Cardiac septum (tissue), 1 donor: Measurements from ENCODE around the gene NUDT22. TPM values are rescaled to one million over a fixed set of nuclear protein-coding genes. Genes with fewer than 3 reads are reported as not detected.

Experiments
- DNase-seq: peaks from one replicate; pipeline ENCODE4 v3.0.0-alpha.2; 2020; ENCODE audit warnings: low spot score
- intact Hi-C: fragments of 100-400 bp; cut with DNase I; formaldehyde crosslinking; loops from one replicate; pipeline ENCODE4 v1.14.0; 2022
- total RNA-seq: library from RNA; stranded (reverse); fragmentation: NEBNext Ultra II Directional; extraction: Animal tissue kit (Norgen Biotek cat#: 25700); gene quantifications from one replicate; pipeline ENCODE4 v1.2.1, GENCODE V29; 2021
- donor health status: DM: no; HTN: no; CAD: no.

Gene NUDT22
- total RNA-seq, 1 donor from 2014 or later = 75.0 TPM

DNA sequence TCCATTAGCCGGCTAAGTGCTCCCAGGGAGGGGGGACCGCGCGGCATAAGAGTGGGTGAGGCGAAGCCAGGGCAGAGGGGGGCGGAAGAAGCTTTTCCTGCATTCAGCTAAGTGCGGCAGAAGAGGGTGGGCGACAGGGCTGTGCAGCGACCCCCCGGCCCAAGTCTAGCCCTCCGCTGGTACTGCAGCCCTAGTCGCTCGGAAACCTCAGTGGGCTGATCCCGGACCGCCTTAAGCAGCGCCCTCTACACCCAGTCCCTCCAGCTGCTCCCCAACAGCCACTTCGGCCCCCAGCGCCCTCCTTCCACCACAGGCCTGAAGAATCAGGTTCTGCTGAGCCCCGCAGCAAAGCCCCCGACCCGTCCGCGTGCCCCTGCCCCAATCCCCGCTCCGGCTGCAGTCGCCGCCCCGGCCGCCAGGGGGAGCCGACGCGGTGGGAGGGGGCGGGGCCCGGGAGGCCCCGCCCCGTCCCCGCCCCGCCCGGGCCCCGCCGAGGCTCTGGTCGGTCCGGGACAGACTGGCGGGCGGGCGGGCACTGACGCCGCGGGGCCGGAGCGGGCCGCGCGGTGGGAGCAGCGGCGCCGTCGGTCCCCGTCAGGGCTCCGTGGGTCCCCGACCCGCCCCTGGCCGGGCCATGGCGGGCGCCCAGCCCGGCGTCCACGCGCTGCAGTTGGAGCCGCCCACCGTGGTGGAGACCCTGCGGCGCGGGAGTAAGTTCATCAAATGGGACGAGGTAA, 25.1 kb downstream of the NUDT22 start, which contains the start of gene PLCB3:
TSS of gene PLCB3 (plus strand) at position 515 of the 737 bp plus-strand sequence. CDS start at position 635, 120 bp downstream.
- DNase-seq = no peak
- intact Hi-C loops = loop anchor here (5.0 kb wide), 1 partner anchor 51 kb away; the partner anchor contains the start of gene CATSPERZ

DNA sequence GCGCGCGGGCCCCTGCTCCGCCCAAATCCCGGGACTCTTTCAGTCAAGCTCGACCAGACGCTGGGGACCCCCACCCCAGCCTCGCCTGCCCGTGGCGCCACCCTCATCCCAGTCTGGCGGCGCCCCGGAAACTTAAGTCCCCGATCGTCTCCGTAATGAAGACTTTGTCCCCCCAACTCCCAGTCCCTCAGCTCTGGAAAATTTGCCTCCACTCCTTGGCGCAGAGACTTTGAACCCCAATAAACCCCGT, 25.6 kb downstream of the NUDT22 start:
- intact Hi-C loops = loop anchor here (5.0 kb wide), 1 partner anchor 51 kb away; the partner anchor contains the start of gene CATSPERZ
- no peak for DNase-seq

DNA sequence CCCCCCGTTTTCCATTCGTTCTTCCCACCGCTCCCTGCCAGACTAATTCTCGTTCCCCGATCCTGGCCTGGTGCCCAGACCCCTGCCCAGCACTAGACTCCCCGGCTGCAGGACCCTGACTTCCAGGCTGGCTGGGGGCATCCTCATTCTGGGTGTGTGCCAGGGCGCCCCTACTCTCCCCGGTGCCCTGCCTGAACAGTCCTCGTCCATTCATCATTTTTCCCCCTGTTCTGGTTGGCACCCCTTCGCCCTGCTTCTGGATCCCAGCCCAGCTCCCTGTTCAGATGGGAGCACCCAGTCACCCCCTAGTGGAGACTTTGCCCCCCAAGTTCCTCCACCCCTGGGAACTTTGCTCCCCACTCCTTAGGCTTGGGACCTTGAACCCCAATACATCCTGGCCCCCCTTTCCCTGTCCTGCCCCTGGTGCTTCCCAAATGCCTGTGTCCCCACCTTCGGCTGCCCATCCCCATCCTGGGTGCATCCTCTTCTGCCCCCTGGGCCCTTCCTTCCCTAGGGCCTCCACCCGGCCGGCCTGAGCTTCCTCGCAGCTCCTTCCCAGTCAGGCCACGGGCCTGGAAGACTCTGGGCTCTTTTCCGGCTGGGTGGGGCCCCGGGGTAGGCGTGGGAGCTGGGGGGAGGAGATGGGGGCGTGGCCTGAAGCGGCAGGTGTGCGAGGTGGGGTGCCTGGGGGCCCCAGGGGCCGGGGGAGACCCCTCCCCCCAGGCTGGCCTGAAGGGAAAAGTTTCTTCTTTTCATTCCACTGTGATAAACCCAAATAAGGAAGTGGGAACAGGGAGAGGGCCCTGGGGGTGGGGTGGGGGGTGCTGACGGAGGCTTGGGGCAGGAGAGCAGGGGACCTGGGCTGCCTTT, 26.2 kb downstream of the NUDT22 start:
- DNase-seq = no peak
- intact Hi-C loops = loop anchor here (5.0 kb wide), 1 partner anchor 50 kb away; the partner anchor contains the start of gene CATSPERZ

DNA sequence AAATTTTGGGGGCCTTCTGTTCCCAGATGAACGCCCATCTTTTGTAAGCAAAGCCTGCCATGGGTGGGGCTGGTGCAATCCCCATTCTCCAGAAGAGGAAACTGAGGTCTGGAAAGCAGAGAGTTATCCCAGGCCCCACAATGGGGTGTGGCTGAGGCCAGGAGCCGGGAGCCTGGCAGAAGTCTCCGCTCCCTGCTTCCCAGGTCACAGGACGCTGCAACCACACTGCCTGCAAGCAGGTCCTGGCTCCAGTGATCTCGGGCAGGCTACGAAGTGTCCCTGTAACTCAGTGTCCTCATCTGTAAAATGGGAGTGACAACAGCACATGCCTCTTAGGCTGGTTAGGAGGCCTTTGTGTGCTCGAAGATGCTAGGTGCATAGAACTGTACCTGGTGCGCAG, 27.0 kb downstream of the NUDT22 start:
- intact Hi-C loops = loop anchor here (5.0 kb wide), 1 partner anchor 49 kb away; the partner anchor contains the start of gene CATSPERZ
- no peak for DNase-seq

DNA sequence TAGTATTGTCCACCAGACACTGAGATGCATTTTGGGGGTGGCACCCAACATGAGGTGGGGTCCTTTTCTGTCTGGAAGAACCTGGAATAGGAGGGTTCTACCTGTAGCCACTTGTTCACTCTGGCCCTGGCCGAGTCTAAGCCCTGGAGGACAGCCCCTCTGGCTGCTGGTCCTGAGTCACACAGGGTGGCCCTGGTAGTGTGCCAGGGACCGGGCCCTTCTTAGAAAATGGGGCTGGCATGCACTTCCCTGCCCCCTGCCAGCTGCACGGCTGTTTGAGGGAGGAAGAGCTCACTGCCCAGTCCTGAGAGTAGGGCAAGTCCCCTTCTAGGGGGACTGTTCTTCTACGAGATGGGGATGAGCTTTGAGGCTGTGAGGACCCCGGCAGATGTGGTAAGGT, 27.4 kb downstream of the NUDT22 start:
- intact Hi-C loops = loop anchor here (5.0 kb wide), 1 partner anchor 49 kb away; the partner anchor contains the start of gene CATSPERZ
- DNase-seq = no peak

DNA sequence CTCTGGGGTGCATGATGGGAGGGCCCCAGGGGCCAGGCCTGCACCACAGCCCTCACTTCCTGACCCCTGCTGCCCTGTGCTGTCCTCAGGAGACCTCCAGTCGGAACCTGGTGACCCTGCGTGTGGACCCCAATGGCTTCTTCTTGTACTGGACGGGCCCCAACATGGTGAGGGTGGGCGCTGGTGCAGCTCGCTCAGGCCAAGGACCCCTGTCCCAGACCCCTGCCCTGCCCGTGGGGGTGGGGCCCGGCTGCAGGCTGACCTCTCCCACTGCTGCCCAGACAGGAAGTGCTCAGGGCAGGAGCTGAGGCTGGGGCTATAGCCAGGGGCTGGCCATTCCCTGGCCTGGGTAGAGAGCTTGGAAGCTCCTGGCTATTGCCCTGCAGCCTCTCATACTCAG, 28.3 kb downstream of the NUDT22 start:
- DNase-seq = no peak
- intact Hi-C loops = loop anchor here (5.0 kb wide), 1 partner anchor 48 kb away; the partner anchor contains the start of gene CATSPERZ

DNA sequence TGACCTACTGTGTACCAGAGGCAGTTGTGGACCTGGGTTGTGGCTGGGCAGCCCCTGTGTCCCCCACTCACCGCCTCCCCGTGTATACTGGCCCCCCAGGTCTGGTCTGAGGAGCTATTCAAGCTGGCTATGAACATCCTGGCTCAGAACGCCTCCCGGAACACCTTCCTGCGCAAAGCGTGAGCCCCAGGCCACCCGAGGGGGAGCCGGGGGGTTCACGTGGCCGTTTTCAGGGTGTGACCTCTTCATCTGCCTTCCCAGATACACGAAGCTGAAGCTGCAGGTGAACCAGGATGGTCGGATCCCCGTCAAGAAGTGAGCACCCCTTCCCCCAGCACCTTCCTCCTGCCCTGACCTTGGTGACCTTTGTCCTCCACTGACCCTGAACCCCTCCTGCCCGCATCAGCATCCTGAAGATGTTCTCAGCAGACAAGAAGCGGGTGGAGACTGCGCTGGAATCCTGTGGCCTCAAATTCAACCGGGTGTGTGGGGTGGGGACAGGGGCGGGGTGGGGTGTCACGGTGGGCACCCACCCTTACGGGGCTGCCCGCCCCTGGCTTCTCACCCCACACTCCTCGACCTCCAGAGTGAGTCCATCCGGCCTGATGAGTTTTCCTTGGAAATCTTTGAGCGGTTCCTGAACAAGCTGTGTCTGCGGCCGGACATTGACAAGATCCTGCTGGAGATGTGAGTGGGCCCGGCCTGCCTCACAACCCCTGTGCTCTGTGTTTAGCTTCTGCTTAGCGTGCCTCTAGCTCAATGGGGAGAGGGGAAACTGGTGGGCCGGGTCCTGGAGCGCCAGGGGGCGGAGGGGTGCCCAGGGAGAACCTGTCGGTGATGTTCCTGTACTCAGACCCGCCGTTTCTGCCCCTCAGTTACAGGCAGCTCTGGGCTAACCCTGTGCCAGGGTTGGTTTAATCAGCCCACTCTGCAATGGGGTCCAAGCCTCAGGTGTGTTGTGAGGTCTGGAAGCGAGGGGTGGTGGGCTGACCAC, 29.4 kb downstream of the NUDT22 start:
- no peak for DNase-seq
- intact Hi-C loops = no loop called here

DNA sequence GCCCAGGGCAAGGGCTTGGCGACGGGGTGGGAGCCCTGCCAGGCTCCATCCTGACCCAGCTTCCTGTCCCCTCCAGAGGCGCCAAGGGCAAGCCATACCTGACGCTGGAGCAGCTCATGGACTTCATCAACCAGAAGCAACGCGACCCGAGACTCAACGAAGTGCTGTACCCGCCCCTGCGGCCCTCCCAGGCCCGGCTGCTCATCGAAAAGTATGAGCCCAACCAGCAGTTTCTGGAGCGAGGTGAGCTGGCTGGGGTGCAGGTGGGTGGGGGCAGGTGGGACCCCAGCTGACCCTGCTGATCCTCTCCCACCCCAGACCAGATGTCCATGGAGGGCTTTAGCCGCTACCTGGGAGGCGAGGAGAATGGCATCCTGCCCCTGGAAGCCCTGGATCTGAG, 30.2 kb downstream of the NUDT22 start:
- no peak for DNase-seq
- intact Hi-C loops = no loop called here

DNA sequence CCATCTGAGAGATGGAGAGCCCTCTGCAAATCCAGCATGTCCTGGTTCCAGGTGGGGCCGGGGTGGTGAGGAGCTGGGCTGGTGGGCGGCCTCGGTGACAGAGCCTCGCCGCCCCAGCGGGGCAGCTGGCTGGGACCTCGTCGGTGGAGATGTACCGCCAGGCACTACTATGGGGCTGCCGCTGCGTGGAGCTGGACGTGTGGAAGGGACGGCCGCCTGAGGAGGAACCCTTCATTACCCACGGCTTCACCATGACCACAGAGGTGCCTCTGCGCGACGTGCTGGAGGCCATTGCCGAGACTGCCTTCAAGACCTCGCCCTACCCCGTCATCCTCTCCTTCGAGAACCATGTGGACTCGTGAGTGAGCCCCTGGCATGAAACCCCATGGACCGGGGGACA, 32.3 kb downstream of the NUDT22 start:
- DNase-seq = no peak
- intact Hi-C loops = no loop called here

DNA sequence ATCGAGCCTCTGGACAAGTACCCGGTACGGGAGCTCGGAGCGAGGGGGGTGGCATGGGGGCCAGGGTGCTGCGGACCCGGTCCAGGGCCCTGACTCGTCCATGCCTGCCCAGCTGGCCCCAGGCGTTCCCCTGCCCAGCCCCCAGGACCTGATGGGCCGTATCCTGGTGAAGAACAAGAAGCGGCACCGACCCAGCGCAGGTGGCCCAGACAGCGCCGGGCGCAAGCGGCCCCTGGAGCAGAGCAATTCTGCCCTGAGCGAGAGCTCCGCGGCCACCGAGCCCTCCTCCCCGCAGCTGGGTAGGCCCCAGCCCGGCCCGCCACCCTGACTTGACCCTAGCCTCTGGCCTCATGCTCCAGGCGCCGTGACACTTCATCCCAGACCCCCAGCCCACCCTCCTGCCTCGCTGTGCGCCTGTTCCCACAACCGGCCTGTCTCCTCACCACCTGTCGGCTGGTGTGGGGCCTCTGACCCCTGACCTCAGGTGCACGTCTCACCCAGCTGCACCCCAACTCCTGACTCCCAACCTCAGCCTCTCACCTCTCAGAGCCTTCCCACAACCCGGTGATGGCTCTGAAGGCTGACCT, 33.0 kb downstream of the NUDT22 start:
- DNase-seq = no peak

DNA sequence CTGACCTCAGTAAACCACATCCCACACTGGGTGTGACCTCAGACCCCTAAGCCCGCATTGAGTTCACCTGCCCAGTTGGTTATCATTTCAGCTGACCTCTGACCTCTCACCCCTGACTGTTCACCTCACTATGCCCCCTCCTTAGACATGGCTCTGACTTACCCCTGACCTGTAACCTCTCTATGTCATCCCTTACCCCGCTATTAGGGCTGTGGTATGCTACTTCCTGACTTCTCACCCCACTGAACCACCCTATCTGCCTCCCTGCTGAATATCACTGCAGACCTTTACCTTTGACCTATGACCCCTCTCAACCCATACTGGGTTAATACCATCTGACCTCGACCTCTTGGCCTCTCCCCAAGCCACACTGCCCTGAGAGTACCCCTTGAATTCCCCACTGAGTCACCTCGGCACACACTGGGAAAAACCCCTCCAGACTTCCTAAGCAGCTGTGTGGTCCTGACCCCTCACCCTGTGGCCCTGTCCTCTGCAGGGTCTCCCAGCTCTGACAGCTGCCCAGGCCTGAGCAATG, 33.5 kb downstream of the NUDT22 start:
- intact Hi-C loops = no loop called here
- DNase-seq = no peak

More for the DNA sequence above, 33.0 kb downstream of the NUDT22 start:
- intact Hi-C loops = no loop called here

DNA sequence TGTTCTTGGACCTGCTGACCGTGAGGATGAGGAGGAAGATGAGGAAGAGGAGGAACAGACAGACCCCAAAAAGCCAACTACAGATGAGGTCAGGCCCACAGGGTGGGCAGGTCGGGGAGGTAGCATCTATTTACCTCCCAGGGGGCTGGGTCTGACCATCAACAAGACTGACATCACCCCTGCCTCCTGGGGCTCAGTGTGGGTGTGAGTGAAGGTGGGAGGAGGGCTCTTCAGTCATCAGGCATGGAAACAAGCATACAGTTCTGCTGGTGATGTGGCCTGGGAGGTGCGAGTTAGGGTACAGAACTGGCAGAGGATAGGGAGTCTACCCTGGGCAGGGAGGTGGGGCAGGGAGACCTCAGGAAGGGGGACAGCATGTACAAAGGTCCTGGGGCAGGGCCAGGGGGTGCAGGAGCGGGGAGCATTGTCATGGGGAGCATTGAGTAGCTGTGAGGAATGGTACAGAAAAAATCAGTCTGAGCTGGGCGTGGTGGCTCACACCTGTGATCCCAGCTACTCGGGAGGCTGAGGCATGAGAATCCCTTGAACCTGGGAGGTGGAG, 34.2 kb downstream of the NUDT22 start:
- intact Hi-C loops = no loop called here
- DNase-seq = no peak

DNA sequence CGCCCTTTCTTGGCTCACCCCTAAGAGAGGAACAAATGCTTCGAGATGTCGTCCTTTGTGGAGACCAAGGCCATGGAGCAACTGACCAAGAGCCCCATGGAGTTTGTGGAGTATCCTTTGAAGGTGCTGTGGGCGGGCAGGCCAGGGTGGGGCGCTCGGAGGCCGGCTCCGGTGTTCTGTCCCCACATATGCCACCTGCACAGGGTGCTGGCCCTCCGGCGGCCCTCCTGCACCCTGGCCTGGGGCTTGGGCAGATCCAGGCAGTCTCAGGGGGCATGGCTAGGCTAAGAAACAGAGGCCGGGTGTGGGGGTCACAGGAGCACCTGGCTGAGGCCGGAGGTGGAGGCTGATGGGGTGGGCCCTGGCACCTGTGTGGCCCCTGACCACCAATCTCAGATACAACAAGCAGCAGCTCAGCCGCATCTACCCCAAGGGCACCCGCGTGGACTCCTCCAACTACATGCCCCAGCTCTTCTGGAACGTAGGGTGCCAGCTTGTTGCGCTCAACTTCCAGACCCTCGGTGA, 35.5 kb downstream of the NUDT22 start:
- intact Hi-C loops = no loop called here
- DNase-seq = no peak

DNA sequence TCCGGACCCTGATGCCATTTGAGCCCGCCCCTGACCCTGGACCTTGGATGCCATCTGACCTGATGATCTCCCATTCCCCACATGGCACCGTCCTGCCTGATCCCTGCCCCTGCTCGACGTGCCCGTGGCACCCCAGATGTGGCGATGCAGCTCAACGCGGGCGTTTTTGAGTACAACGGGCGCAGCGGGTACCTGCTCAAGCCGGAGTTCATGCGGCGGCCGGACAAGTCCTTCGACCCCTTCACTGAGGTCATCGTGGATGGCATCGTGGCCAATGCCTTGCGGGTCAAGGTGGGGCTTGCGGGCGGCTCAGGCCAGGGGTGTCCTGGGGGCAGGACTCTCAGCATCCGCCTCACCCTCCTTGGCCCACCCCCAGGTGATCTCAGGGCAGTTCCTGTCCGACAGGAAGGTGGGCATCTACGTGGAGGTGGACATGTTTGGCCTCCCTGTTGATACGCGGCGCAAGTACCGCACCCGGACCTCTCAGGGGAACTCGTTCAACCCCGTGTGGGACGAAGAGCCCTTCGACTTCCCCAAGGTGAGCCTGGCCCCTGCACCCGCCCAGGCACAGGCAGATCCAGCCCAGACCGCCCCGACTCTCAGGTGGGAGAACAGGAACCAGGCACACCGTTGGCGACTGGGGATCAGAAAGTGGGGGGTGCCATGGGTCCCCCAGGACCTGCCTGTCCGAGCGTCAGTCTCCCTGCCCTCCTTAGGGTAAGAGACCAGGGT, 36.4 kb downstream of the NUDT22 start:
- DNase-seq = no peak
- intact Hi-C loops = no loop called here

DNA sequence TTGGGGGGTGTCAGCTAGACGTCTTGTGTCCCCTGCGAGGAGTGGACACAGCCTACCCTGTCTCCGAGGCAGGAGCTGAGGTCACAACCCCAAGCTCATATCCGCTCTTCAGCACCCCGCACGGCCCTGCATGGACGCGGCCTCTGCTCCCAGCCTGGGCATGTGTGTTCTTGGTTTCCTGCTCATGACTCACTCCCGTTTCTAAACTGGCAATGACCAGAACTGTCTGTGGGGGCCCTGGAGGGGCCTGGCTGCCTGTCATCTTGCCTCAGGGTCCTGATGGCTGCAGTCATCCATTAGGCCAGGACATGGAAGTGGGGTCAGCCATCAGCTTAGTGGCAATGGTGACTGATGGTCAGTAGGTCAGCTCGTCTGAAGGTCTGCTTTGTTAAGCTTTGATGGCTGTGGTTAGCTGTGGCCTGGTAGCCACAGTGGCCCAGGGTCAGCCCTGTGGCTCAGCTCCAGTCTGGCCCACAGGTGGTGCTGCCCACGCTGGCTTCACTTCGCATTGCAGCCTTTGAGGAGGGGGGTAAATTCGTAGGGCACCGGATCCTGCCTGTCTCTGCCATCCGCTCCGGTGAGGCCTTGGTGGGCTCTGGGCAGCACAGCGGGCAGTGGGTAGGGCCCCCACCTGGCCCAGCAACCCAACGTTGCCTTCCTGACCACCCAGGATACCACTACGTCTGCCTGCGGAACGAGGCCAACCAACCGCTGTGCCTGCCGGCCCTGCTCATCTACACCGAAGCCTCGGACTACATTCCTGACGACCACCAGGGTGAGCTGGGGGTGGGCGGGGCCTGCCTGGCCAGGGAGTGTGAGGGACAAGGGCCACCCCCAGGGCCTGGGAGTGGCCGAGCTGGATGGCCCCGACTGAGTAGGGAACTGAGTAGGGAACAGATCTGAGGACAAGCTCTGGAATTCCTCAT, 37.2 kb downstream of the NUDT22 start:
- intact Hi-C loops = no loop called here
- DNase-seq = no peak

DNA sequence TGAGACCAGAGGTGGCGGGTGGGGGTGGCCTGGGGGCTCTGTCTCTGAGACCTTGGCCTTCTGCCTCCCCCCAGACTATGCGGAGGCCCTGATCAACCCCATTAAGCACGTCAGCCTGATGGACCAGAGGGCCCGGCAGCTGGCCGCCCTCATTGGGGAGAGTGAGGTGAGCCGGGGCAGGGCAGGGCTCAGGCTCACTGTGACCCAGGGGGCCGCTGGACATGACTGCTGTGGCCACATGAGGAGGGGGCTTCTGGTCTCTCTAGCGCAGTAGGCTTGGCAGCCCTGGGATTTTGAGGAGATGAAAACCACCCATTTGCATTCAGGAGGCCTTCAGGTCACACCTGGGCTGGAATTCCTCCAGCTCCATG, 37.9 kb downstream of the NUDT22 start:
- DNase-seq = no peak
- intact Hi-C loops = no loop called here
